Natural killer cell treated with Interleukin-12 subunit alpha and Interleukin-12 subunit beta and Interleukin-15 and Interleukin-18, amount 100 ng/mL, for 72 hours (primary cell): Measurements from ENCODE around the gene CEP104. TPM values are rescaled to one million over a fixed set of nuclear protein-coding genes. Genes with fewer than 3 reads are reported as not detected.

Experiments used
- ATAC-seq, 2 donors: fragments of 150-1000 bp; cut with Tn5 transposase in 1 of 2; sonication (Bioruptor Pico), chemical (Tn5 transposase) in 1 of 2; 2 replicates each; pipeline ENCODE4 v1.10.0; 2021
- DNase-seq: peaks from one replicate; pipeline ENCODE4 v3.0.0; 2022; ENCODE audit warnings: low spot score
- H3K27ac Mint-ChIP-seq, 2 donors: 1 replicate in 1 of 2; 2 replicates in 1 of 2; pipeline ENCODE4 v1.8.0; 2022; ENCODE audit warnings: mixed read lengths in 2 of 2, mild to moderate bottlenecking in 1 of 2, moderate library complexity in 1 of 2
- H3K27me3 Mint-ChIP-seq, 2 donors: 1 replicate in 1 of 2; 2 replicates in 1 of 2; pipeline ENCODE4 v1.8.0; 2022; ENCODE audit warnings: mixed read lengths in 2 of 2
- H3K36me3 Mint-ChIP-seq: one replicate; pipeline ENCODE4 v1.8.0; 2022; ENCODE audit warnings: mixed read lengths
- H3K4me1 Mint-ChIP-seq, 2 donors: 1 replicate in 1 of 2; 2 replicates in 1 of 2; pipeline ENCODE4 v1.8.0; 2022; ENCODE audit warnings: low read depth in 2 of 2, mixed read lengths in 2 of 2, mild to moderate bottlenecking in 1 of 2
- H3K4me3 Mint-ChIP-seq: one replicate; pipeline ENCODE4 v1.8.0; 2022; ENCODE audit warnings: mixed read lengths
- H3K9me3 Mint-ChIP-seq: 2 replicates; pipeline ENCODE4 v1.8.0; 2022; ENCODE audit warnings: mixed read lengths
- total RNA-seq, 2 donors: library from RNA; stranded (reverse); gene quantifications; one replicate each; pipeline ENCODE4 v1.2.3, GENCODE V29; 2022

CEP104 gene
- total RNA-seq, 2 donors from 2014 or later: 46.6 to 59.4 TPM

GRCh38 chr1:3776231-3776961 lies 80.6 kb downstream of the CEP104 start:
- Mint-ChIP-seq H3K9me3 (no peaks in the 10 kb centered on the region), H3K36me3 (peaks cover 8% of the 10 kb centered on the region), H3K27ac (no peak overlapping the region), H3K4me1 (peaks cover 0 to 3% of the 10 kb centered on the region in 2 donors), H3K4me3 (no peak overlapping the region), H3K27me3 (no peaks in the 10 kb centered on the region)
- ATAC-seq: no peak
- no peak for DNase-seq

GRCh38 chr1:3775490-3776230 lies 81.4 kb downstream of the CEP104 start:
- Mint-ChIP-seq H3K27me3 (no peaks in the 10 kb centered on the region), H3K27ac (no peak overlapping the region)

DNA sequence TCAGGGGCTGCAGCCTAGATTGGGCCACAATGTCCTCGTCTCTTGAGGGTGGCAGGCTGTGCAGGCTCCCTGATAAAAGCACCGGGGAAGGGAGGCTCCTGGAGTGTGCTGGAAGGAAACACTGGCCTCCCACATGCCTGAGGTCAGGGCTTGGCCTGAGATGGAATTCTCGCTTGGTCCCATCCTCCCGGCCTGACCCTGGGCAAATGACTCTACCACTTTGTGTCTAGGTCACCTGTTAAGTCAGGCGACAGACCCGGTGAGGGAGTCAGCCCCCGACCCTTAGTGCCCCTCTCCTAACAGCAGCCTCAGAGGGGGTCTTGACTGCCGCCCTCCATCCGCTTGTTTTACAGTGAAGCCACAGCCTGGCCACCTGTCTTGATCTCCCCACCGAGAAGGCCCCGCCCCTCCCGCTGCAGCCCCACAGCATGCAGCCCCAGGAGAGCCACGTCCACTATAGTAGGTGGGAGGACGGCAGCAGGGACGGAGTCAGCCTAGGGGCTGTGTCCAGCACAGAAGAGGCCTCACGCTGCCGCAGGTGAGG lies 82.0 kb downstream of the CEP104 start:
- Mint-ChIP-seq H3K4me1 (peaks cover 0 to 3% of the 10 kb centered on the region in 2 donors), H3K27ac (no peak overlapping the region), H3K4me3 (no peak overlapping the region), H3K9me3 (no peaks in the 10 kb centered on the region), H3K27me3 (no peaks in the 10 kb centered on the region), H3K36me3 (peaks cover 4% of the 10 kb centered on the region)
- DNase-seq (peak; percentile 45), ATAC-seq (no peak)

More at GRCh38 chr1:3775490-3776230, 81.4 kb downstream of the CEP104 start:
- Mint-ChIP-seq H3K4me1 (peaks cover 0 to 3% of the 10 kb centered on the region in 2 donors), H3K36me3 (peaks cover 8% of the 10 kb centered on the region), H3K9me3 (no peaks in the 10 kb centered on the region), H3K4me3 (no peak overlapping the region)
- DNase-seq: no peak
- peak in 1 of 2 donors; percentile 10 for ATAC-seq

GRCh38 chr1:3774276-3774945 lies 82.6 kb downstream of the CEP104 start:
- ATAC-seq: no peak
- Mint-ChIP-seq H3K27ac (no peak overlapping the region), H3K4me3 (no peak overlapping the region), H3K4me1 (peaks cover 0 to 3% of the 10 kb centered on the region in 2 donors), H3K9me3 (no peaks in the 10 kb centered on the region), H3K36me3 (no peaks in the 10 kb centered on the region), H3K27me3 (no peaks in the 10 kb centered on the region)
- DNase-seq: peak; percentile 54

DNA sequence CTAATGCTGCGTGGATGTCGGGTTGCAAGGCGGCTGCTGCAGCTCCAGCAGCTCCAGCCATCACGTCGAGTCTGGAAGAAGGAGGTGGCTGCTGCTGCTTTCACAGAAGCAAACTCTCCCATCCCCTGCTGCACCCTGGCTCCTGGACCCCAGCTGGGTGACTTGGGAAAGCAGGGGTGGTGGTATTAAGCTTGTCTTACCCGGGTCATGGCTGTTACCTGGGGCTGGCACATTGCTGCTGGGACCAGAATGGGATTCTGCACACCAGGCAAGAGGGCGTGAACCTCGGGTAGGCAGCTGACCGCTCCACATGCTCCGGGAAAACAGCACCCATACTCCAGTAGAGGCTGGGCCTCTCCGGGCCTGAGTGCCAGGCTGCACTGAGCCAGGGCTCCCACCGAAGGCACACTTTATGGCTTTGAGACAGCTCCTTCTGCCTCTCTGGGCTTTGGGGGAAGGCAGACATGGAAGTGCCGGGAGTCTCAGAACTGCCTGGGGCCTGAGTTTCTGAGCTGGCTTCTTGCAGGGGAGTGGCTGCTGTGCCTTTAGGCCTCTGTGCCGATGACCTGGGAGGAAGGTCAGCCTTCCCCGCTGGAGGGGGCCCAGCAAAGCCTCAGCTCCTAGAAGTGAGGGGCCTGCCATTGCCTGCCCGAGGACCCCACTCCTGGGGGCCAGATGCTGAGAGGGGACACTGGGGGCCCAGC lies 83.3 kb downstream of the CEP104 start:
- DNase-seq (peak; percentile 44), ATAC-seq (no peak)
- H3K4me1 Mint-ChIP-seq: peaks cover 0 to 3% of the 10 kb centered on the region in 2 donors
- H3K9me3 Mint-ChIP-seq: no peaks in the 10 kb centered on the region
- H3K27me3 Mint-ChIP-seq: no peaks in the 10 kb centered on the region
- H3K27ac Mint-ChIP-seq: no peak overlapping the region
- H3K4me3 Mint-ChIP-seq: no peak overlapping the region
- no peaks in the 10 kb centered on the region for H3K36me3 Mint-ChIP-seq

DNA sequence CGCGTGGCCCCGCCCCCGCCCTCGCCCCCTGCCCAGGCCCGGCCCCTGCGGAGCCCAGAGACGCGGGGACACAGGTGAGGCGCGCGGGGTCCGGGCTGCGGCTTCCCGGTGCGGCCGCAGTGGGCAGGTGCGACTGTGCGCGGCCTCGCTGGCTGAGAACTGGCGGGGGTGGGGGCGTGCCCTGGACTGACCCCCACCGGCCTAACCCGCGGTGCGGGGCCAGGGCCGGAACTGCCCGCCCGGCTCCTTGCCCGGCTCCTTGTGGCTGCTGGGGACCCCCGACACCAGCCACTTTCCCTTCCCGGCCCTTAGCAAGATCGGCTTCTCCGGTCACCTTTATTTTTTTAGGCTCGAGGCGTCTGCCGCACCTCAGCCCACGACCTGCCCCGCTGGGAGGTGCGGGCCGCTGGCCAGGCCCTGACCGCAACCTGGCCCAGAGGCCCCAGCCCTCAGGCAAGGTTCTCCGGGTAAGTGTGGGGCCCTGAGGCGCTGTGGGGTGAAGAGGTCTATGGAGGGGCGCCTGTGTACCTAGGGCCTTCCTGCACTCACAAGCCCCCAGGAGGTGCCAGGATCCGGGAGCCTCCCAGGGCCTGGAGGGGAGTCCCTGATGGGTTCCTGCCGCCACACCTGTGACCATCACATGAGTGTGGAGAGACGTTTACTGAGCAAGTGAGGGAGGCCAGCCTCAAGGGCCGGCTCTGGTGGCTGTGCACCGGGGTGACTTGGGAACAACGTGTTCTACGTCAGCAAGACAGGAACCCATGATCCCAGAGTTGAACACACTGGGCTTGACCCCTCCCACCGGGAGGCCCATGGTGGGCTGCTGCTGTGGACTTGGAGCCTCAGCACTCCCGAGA lies 84.1 kb downstream of the CEP104 start, which contains the start of gene SMIM1:
Gene SMIM1, plus strand, starts transcription at position 35 of the 857 bp plus-strand sequence. CDS start 2,625 bp downstream, outside the sequence.
- H3K9me3 Mint-ChIP-seq: no peaks in the 10 kb centered on the region
- H3K36me3 Mint-ChIP-seq: no peaks in the 10 kb centered on the region
- peaks cover 0 to 3% of the 10 kb centered on the region in 2 donors for H3K4me1 Mint-ChIP-seq
- H3K27ac Mint-ChIP-seq: no peak within 1 kb of the TSS
- peak; percentile 39 for DNase-seq
- peak within 1 kb of the TSS; percentile 56 for H3K4me3 Mint-ChIP-seq
- H3K27me3 Mint-ChIP-seq: no peaks in the 10 kb centered on the region
- ATAC-seq: peak; percentile 39 to 58

DNA sequence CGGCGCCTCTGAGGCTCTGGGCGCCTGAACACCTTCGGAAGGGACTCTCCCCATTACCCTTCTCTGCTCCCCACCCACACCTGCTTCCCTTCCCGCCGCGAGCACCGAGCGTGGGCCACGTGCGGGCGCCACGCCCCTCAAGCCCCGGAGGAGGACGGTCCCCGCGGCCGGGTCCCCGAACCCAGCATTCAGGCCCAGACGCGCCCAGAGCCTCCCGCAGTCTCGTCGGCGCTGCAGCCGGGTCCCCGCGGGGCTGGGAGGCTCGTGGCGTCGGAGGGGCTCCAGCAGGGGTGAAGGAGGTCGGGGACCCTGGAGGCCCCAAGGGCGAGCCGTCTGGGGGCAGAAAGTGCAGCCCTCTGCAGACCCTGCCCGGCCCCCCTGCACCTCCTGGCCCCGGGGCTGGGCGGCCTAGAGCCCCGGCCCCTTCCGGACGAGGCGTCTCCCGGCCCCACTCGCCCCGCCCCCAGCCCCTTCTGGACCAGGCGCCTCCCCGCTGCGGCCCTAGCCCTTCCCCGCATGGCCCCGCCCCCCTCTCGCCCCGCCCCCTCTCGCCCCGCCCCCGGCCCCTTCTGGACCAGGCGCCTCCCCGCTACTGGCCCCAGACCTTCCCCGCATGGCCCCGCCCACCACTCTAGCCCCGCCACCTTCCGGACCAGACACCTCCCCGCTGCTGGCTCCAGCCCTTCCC lies 84.8 kb downstream of the CEP104 start:
- peaks cover 0 to 3% of the 10 kb centered on the region in 2 donors for H3K4me1 Mint-ChIP-seq
- H3K27me3 Mint-ChIP-seq: peaks cover 0 to 3% of the 10 kb centered on the region in 2 donors
- H3K4me3 Mint-ChIP-seq: peak overlapping the region; percentile 47
- H3K9me3 Mint-ChIP-seq: no peaks in the 10 kb centered on the region
- ATAC-seq: peak; percentile 91 to 94
- peak; percentile 93 for DNase-seq
- no peak overlapping the region for H3K27ac Mint-ChIP-seq
- H3K36me3 Mint-ChIP-seq: no peaks in the 10 kb centered on the region

GRCh38 chr1:3771108-3772026 lies 85.6 kb downstream of the CEP104 start:
- Mint-ChIP-seq H3K27ac (no peak overlapping the region), H3K4me1 (peaks cover 0 to 3% of the 10 kb centered on the region in 2 donors)
- DNase-seq: peak; percentile 49

DNA sequence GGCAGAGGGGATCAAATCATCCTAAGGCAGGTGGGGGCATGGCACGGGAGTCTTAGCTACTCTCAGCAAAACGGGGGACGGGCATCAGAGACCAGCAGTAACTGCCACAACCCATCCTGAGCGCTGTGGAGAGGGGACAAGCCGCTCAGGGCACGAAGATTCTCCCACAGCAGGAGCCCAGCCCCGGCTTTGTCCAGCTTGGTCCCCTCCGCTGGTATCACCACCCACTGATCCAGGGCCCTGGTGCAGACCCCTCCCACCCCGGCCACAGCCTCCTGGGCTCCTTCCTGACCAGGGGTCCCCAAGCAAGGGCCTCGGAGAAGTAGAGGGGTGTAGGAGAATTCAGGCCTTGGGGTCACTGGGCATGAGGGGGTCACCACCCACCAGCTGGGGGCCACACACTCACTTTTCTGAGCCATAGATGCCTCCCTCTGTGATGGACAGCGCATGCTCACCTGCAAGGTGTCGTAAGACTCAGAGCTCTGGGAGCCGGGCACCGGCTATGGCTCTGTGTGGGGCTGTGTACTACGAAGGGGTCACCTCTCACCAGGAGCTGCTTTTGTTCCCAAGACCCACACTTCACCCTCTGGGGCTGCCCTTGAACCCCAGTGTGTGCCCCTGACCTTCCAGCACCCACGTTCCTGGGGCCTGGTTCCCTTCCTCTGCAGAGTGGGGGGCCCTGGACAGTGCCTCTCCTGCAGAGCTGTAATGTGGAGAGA lies 86.8 kb downstream of the CEP104 start:
- ATAC-seq (no peak), DNase-seq (peak; percentile 50)
- H3K4me3 Mint-ChIP-seq: peak overlapping the region; percentile 45
- no peaks in the 10 kb centered on the region for H3K36me3 Mint-ChIP-seq
- H3K27ac Mint-ChIP-seq: no peak overlapping the region
- H3K9me3 Mint-ChIP-seq: no peaks in the 10 kb centered on the region
- peaks cover 0 to 10% of the 10 kb centered on the region in 2 donors for H3K27me3 Mint-ChIP-seq
- H3K4me1 Mint-ChIP-seq: no peaks in the 10 kb centered on the region

More at GRCh38 chr1:3771108-3772026, 85.6 kb downstream of the CEP104 start:
- Mint-ChIP-seq H3K27me3 (peaks cover 0 to 3% of the 10 kb centered on the region in 2 donors), H3K9me3 (no peaks in the 10 kb centered on the region), H3K4me3 (peak overlapping the region; percentile 47), H3K36me3 (no peaks in the 10 kb centered on the region)
- no peak for ATAC-seq

- peaks cover 0 to 13% of the 10 kb centered on the region in 2 donors for H3K27me3 Mint-ChIP-seq
- H3K9me3 Mint-ChIP-seq: no peaks in the 10 kb centered on the region
- no peak overlapping the region for H3K4me3 Mint-ChIP-seq
- no peaks in the 10 kb centered on the region for H3K4me1 Mint-ChIP-seq
- DNase-seq (peak; percentile 37), ATAC-seq (no peak)
- H3K27ac Mint-ChIP-seq: no peak overlapping the region
- H3K36me3 Mint-ChIP-seq: no peaks in the 10 kb centered on the region
Measured at GRCh38 chr1:3768811-3769390, 88.1 kb downstream of the CEP104 start.
